ENCODE results near the gene TMEM255B. TPM values are rescaled to one million over a fixed set of nuclear protein-coding genes. Genes with fewer than 3 reads are reported as not detected.

TMEM255B gene
- total RNA-seq, 2 experiments from 2014 or later, result 1.1 to 1.2 TPM

Other genes with a start within 250 kb of the TMEM255B start
- gene TFDP1, start 174.5 kb upstream of the TMEM255B start, total RNA-seq, result 100 to 1,000 TPM; 242 to 250 TPM
- not detected for gene ATP4B, start 101.0 kb upstream of the TMEM255B start, total RNA-seq
- gene GRK1, start 92.0 kb upstream of the TMEM255B start, total RNA-seq, result not detected
- gene GAS6, start 104.8 kb downstream of the TMEM255B start, total RNA-seq, result under 1 TPM; 0.16 to 0.27 TPM
- under 1 TPM; 0.96 to 0.99 TPM for gene C13orf46, start 214.8 kb downstream of the TMEM255B start, total RNA-seq

Data from activated naive CD8-positive, alpha-beta T cell treated with anti-CD3 and anti-CD28 coated beads for 36 hours (primary cell).